ENCODE data around the gene JAG2.

Gene JAG2

DNA sequence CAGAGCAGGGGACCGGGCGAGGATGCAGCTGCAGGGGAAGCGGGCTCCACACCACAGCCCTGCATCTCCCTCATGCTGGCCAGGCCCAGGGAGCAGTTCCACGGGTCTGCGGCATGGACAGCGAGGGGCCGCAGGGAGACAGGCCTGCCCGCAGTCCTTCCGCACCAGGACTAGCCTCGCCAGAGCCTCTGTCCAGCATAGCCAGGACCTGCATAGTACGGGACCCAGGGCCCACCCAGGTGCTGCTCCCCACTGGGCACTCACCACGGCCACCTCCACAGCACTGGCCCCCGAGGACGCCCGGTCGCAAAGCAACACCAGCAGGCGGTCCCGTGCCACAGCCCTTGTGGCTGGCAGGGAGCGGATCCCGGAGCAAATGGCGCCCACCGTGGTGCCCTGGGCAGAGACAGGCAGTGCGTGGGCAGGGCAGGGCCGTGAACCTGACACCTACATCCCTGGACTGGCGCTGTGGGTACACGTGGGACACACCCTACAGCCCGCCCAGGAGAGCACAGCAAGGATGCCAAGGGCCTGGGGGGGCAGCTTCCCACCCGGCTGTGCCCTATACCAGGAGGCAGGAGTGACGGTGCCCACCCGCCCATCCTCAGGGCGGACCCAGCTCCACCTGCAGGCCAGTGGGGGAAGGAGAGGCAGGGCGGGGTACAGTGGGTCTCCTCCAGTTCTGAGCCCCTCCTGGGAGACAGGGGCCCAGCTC, 23.8 kb downstream of the JAG2 start:
- Mint-ChIP-seq H3K27me3 (no peaks in the 10 kb centered on the region), H3K36me3 (ENCODE audit: insufficient read depth) (no peaks in the 10 kb centered on the region), H3K9me3 (peaks cover 0 to 2% of the 10 kb centered on the region in 2 donors), H3K27ac (no peak overlapping the region), H3K4me1 (ENCODE audit: low read depth in 2 of 2) (no peaks in the 10 kb centered on the region), H3K4me3 (no peak overlapping the region)
- ATAC-seq (replicated peaks), result no peak
- DNase-seq, result no peak

DNA sequence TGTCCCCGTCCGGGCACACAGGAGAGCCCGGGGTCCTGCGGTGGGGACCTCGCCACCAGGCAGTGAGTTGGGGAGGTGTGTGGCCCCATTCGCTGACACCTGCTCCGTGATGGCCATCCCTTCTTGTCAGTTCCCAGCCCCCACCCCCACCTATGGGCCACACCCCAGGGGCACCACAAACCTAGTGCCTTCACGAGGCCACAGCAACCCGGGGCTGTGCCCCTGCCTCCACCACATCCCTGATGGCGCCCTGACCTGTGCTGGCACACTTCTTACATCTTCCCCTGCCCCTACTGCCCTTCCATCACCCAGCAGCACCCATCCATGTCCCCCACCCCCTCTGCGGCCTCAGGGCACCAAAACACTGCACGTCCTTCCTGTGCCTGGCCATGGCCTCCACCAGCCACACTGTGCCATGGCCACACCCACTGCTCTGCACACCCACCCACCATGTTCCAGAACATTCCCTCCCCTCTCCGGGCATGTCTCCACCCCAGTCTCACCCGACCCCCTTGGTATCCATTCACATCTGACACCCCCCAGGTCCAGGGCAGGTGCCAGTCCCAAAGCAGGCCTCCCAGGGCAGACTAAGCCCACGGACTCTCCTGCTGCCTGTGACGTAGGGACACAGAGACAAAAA, 24.4 kb downstream of the JAG2 start:
- ATAC-seq (replicated peaks) (no peak), DNase-seq (no peak)
- Mint-ChIP-seq H3K9me3 (peaks cover 0 to 2% of the 10 kb centered on the region in 2 donors), H3K36me3 (ENCODE audit: insufficient read depth) (no peaks in the 10 kb centered on the region), H3K27me3 (no peaks in the 10 kb centered on the region), H3K4me3 (no peak overlapping the region), H3K27ac (no peak overlapping the region), H3K4me1 (ENCODE audit: low read depth in 2 of 2) (no peaks in the 10 kb centered on the region)

DNA sequence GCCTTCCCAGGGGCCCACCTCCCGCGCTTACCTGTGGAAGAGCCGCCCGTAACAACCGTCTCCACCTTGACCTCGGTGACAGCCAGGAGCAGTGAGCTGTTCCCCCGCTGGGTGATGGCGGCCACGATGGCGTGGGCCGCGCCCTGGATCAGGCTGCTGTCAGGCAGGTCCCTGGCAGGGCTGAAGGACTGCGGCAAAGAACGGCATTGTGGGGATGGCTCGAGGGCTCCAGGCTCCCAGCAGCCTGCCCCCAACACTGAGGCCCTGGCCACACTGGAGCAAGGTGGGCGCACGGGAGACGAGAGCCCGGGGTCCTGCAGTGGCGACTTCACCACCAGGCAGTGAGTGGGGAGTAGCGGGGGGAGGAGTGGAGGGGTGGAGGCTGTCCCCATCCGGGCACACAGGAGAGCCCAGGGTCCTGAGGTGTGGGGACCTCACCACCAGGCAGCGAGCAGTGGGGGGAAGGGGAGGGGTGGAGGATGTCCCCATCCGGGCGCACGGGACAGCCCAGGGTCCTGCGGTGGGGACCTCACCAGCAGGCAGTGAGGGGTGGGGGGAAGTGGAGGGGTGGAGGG, 25.0 kb downstream of the JAG2 start:
- peaks cover 0 to 2% of the 10 kb centered on the region in 2 donors for H3K9me3 Mint-ChIP-seq
- no peak overlapping the region for H3K27ac Mint-ChIP-seq
- no peak overlapping the region for H3K4me3 Mint-ChIP-seq
- ATAC-seq (replicated peaks), result no peak
- H3K36me3 Mint-ChIP-seq (ENCODE audit: insufficient read depth), result no peaks in the 10 kb centered on the region
- H3K27me3 Mint-ChIP-seq, result no peaks in the 10 kb centered on the region
- no peaks in the 10 kb centered on the region for H3K4me1 Mint-ChIP-seq (ENCODE audit: low read depth in 2 of 2)
- no peak for DNase-seq

DNA sequence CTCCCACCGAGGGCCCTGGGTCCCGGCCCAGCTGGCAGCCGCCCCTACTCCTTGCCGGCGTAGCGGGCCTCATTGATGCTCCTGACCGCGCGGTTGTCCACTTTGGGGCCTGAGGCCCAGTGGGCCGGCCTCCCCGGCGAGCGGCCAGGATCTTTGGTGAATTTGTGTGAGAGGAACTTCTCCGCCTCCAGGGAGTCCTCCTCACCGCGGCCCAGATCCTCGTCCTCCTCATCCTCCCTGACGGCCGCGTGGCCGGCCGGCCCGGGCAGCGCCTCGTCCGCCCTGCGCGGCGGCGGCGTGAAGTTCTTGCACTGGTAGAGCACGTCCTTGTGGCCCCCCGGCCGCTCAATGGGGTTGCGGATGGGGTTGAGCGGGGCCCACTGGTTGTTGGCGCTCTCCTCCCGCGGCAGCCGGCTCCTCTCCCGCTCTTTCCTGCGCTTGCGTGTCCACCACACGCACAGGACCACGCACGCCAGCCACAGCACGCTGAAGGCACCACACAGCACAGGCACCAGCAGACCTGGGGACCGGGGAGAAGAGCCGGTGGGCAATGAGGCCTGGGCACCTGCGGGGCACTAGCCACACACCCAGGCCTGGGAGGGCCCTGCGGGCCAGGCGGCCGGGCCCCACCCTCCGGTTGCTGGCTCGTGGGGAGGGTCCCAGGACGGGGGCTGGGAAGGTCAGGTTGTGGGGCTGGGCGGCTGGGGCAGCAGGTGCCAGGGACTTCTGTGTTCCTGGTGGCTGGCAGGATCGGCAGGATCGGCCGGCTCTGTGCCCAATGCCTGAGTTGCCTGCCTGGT, 25.7 kb downstream of the JAG2 start:
- Mint-ChIP-seq H3K4me3 (no peak overlapping the region), H3K4me1 (ENCODE audit: low read depth in 2 of 2) (no peaks in the 10 kb centered on the region), H3K9me3 (peaks cover 0 to 2% of the 10 kb centered on the region in 2 donors), H3K27ac (no peak overlapping the region), H3K36me3 (ENCODE audit: insufficient read depth) (no peaks in the 10 kb centered on the region), H3K27me3 (no peaks in the 10 kb centered on the region)
- DNase-seq (no peak), ATAC-seq (replicated peaks) (no peak)

DNA sequence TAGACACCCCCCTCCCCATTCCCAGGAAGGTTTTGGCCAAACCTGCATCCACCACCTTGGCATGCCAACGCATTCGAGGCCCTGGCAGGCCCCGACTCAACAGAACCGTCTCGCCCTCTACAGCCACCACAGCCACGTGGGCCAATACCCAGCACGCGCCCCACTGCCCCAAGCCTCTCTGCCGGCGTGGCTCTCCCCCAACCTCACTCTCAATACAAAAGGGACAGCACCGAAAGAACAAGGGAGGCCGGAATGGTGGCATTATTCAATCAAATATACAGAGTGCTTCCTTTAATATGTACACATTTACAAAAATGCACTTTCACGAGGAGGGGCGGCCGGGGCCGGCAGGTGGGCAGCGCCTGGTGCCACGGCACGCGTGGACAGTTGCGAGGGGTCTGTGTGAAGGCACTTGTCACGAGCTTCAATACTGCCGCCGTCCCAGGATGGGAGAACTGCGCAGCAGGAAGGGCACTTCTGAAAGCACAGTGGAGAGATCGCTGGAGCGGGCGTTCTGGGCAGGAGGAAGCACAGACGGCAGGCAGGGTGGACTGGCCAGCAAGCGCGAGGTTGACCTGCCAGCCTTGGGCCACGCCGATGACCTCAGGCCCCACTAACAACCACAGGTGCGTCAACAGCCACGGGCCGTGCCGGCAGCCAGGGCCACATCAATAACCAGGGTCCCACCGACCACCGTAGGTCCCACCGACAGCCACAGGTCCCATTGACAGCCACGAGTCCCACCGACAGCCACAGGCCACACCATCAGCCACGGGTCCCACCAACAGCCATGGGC, 26.9 kb downstream of the JAG2 start:
- H3K9me3 Mint-ChIP-seq, result peaks cover 0 to 2% of the 10 kb centered on the region in 2 donors
- H3K27ac Mint-ChIP-seq, result no peak overlapping the region
- DNase-seq, result no peak
- H3K4me1 Mint-ChIP-seq (ENCODE audit: low read depth in 2 of 2), result no peaks in the 10 kb centered on the region
- peaks cover 0 to 11% of the 10 kb centered on the region in 2 donors for H3K27me3 Mint-ChIP-seq
- no peaks in the 10 kb centered on the region for H3K36me3 Mint-ChIP-seq (ENCODE audit: insufficient read depth)
- no peak overlapping the region for H3K4me3 Mint-ChIP-seq
- ATAC-seq (replicated peaks), result no peak

DNA sequence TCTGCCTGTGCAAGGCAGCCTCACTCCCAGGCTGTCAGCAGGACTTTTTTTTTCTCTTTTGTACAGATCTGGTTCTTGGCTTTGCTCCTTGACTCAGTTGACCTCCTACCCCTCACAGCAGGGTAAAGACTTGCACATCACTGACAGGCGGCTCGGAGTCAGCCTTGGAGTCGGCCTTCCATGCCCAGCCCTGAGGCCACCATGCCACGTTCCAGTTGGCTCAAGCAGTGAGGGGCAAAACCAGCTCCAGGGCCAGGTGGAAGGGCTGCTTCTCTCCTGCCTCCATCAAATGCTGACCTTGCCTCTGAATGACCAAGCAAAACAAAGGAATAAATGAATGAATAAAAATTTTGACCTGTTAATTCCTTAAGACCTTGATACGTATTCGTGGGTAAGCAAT, 27.6 kb downstream of the JAG2 start:
- H3K9me3 Mint-ChIP-seq, result peaks cover 0 to 2% of the 10 kb centered on the region in 2 donors
- no peak overlapping the region for H3K27ac Mint-ChIP-seq
- no peaks in the 10 kb centered on the region for H3K4me1 Mint-ChIP-seq (ENCODE audit: low read depth in 2 of 2)
- H3K36me3 Mint-ChIP-seq (ENCODE audit: insufficient read depth), result no peaks in the 10 kb centered on the region
- DNase-seq (no peak), ATAC-seq (replicated peaks) (no peak)
- H3K4me3 Mint-ChIP-seq, result no peak overlapping the region
- H3K27me3 Mint-ChIP-seq, result peaks cover 0 to 12% of the 10 kb centered on the region in 2 donors

DNA sequence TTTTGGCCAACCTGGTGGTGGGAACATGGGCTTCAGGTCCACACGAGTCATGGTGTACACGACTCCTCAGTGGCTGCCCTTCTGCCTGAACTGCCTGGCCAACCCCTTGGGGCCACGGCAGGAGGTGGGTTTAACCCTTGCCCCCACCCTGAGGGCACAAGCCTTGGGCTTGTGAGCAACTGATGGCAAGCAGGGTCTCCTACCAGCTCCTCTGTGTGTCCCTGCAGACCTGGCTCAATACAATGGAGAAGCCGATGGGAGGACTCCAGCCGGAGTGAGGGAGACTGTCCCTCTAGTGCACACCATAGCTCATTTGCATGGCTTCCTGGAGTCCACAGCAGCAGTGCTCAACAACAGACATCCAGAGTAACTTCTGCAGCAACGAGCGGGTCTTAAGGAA, 28.0 kb downstream of the JAG2 start:
- H3K27me3 Mint-ChIP-seq, result peaks cover 0 to 12% of the 10 kb centered on the region in 2 donors
- peaks cover 0 to 2% of the 10 kb centered on the region in 2 donors for H3K9me3 Mint-ChIP-seq
- H3K4me3 Mint-ChIP-seq, result no peak overlapping the region
- DNase-seq (no peak), ATAC-seq (replicated peaks) (no peak)
- H3K36me3 Mint-ChIP-seq (ENCODE audit: insufficient read depth), result no peaks in the 10 kb centered on the region
- H3K4me1 Mint-ChIP-seq (ENCODE audit: low read depth in 2 of 2), result no peaks in the 10 kb centered on the region
- no peak overlapping the region for H3K27ac Mint-ChIP-seq

DNA sequence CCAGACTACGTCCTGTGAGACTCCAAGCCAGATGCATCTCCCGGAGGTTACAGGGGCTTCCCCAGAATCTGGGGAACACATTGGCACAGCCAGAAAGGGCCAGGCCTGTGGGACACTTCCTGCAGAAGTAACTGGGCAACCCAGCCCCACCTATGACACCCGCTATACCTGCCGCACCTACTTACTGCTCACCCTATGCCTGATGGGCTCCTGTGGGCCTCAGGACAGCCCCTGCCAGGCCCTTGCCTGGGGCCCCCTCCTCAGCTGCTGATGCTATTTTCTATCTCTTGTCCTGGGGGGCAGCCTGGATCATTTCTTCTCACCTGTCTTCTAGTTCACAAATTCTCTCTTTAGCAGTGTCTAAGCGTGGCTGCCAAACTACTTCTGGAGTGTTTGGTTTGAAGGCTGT, 28.7 kb downstream of the JAG2 start:
- no peaks in the 10 kb centered on the region for H3K4me1 Mint-ChIP-seq (ENCODE audit: low read depth in 2 of 2)
- no peaks in the 10 kb centered on the region for H3K36me3 Mint-ChIP-seq (ENCODE audit: insufficient read depth)
- H3K27ac Mint-ChIP-seq, result no peak overlapping the region
- peaks cover 2 to 16% of the 10 kb centered on the region in 2 donors for H3K27me3 Mint-ChIP-seq
- DNase-seq (no peak), ATAC-seq (replicated peaks) (no peak)
- H3K4me3 Mint-ChIP-seq, result no peak overlapping the region
- H3K9me3 Mint-ChIP-seq, result peaks cover 0 to 2% of the 10 kb centered on the region in 2 donors

DNA sequence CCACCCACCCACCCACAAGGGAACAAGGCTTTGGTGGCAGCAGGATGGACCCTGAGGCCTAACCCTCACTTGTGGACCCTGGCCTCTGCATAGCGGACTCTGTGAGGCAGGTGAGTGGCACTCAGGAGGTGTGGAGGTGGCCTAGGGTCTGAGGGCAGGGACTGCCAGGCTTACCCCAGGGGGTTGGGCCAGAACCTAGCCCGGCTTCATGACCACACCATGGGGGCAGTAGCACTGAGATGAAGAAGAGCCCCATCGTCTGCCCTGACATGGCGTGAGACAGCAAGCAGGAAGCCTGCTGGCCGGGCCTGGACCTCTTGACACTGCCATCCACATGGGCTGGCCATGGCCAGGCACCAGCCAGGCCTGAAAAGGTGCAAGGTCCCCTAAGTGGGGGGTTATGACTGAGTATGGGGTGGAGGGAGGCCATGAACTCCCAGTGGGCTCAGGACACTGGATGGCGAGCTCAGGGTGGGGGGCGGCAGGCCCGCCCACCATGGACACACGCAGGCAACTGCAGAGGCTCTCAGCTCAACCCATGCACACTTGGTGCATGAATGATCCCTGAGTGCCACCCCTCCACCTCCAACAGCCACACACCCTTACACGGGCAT, 29.3 kb downstream of the JAG2 start:
- H3K4me1 Mint-ChIP-seq (ENCODE audit: low read depth in 2 of 2), result no peaks in the 10 kb centered on the region
- no peaks in the 10 kb centered on the region for H3K36me3 Mint-ChIP-seq (ENCODE audit: insufficient read depth)
- H3K27me3 Mint-ChIP-seq, result peaks cover 7 to 22% of the 10 kb centered on the region in 2 donors
- DNase-seq (no peak), ATAC-seq (replicated peaks) (no peak)
- H3K27ac Mint-ChIP-seq, result no peak overlapping the region
- peaks cover 0 to 2% of the 10 kb centered on the region in 2 donors for H3K9me3 Mint-ChIP-seq
- H3K4me3 Mint-ChIP-seq, result no peak overlapping the region

DNA sequence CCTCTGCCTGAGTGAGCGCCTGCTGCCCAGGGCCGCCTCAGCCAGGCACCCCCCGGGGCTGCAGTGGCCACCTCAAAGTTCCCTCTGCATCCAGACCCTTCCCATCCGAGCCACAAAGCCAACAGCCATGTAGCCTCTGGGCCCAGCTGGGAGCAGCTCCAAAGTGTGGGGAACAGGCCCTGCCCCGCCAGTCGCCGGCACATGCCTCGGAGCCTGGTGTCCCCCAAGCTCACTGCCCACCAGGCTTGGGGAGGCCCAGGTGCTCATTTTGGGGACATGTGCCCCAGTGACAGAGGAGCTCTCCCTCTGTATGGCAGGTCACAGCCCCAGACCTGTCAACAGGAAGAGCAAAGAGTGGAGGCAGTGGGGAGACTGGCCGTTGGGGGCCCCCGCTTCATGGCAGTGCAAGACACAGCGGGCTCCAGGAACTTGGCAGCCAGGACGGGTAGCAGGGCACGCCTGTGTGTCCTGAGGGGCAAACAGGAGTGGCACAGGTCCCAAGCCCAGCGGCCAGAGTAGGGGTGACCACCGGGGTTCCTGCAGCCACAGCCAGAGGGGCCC, 29.9 kb downstream of the JAG2 start:
- H3K9me3 Mint-ChIP-seq, result peaks cover under 1 to 2% of the 10 kb centered on the region in 2 donors

DNA sequence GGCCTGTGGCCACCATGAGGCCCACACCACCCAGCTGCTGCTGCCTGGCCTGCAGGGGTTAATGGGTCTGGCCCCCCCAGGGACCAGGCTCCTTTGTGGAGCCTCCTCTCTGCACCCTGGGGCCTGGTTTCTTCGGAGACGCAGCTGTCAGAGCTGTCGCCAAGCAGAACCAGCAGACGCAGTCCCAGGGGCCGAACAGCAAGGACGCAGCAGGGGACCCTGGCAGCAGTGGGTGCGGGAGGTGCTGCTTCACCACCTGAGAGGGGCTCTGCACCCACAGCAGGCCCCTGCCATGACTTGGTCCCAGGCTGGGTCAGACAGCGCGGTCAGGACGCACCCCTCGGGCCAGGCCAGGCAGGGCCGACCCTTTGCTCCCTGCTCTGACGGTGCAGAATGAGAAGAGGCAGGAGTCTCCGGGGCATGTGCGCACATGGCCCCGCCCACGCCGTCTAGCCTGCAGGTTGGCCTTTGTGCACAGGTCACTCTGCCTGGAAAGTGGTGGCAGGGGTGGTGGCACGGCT, 30.5 kb downstream of the JAG2 start:
- H3K9me3 Mint-ChIP-seq, result peaks cover 2 to 6% of the 10 kb centered on the region in 2 donors
- ATAC-seq (replicated peaks), result no peak
- no peak overlapping the region for H3K27ac Mint-ChIP-seq

More for the DNA sequence above, 29.9 kb downstream of the JAG2 start:
- DNase-seq, result no peak
- Mint-ChIP-seq H3K4me3 (no peak overlapping the region), H3K27ac (no peak overlapping the region), H3K36me3 (ENCODE audit: insufficient read depth) (no peaks in the 10 kb centered on the region), H3K4me1 (ENCODE audit: low read depth in 2 of 2) (no peaks in the 10 kb centered on the region), H3K27me3 (peaks cover 7 to 25% of the 10 kb centered on the region in 2 donors)
- no peak for ATAC-seq (replicated peaks)

DNA sequence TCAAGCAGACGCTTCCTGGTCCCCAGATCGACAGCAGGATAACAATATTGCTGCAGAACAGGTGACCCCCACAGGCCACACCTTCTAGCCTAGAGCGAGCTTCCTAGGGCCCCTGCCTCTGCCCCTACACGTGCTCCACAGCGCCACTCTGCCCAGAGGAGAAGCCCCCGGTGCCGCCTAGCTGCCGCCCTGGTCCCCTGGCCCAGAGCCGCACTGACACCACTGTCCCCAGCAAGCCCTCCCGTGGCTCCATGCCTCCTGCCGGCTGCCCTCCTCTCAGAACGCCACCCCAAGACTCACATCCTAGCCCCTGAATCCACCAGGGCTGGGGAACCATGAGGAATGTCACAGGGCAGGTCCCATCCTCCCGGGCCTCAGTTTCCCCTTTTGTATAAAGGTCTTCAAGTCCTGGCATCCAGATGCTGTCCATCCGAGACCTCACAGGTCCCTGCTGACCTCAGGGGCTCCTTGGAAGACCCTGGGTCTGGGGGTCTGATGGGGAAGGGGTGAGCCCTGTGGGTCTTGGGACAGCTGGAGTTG, 31.0 kb downstream of the JAG2 start:
- peaks cover 2 to 6% of the 10 kb centered on the region in 2 donors for H3K9me3 Mint-ChIP-seq
- ATAC-seq (replicated peaks) (no peak), DNase-seq (no peak)
- H3K27me3 Mint-ChIP-seq, result peaks cover 17 to 36% of the 10 kb centered on the region in 2 donors
- no peak overlapping the region for H3K4me3 Mint-ChIP-seq
- no peak overlapping the region for H3K27ac Mint-ChIP-seq
- H3K36me3 Mint-ChIP-seq (ENCODE audit: insufficient read depth), result no peaks in the 10 kb centered on the region
- H3K4me1 Mint-ChIP-seq (ENCODE audit: low read depth in 2 of 2), result no peaks in the 10 kb centered on the region

More for the DNA sequence above, 30.5 kb downstream of the JAG2 start:
- no peaks in the 10 kb centered on the region for H3K4me1 Mint-ChIP-seq (ENCODE audit: low read depth in 2 of 2)
- H3K27me3 Mint-ChIP-seq, result peaks cover 12 to 30% of the 10 kb centered on the region in 2 donors
- no peak for DNase-seq
- no peaks in the 10 kb centered on the region for H3K36me3 Mint-ChIP-seq (ENCODE audit: insufficient read depth)
- no peak overlapping the region for H3K4me3 Mint-ChIP-seq
